BJ (cell line): ENCODE data around the gene TBRG1. TPM values are rescaled to one million over a fixed set of nuclear protein-coding genes. Genes with fewer than 3 reads are reported as not detected.

Experiments
- CTCF ChIA-PET: fragments of 350-600 bp; formaldehyde crosslinking; extraction: SDS; loops from one replicate; lab custom pipeline; 2021; ENCODE audit warnings: antibody characterized with exemption, inconsistent platforms; lab: Yijun Ruan, JAX
- POLR2A ChIA-PET: fragments of 300-600 bp; sonication (Branson Sonifier 250); formaldehyde crosslinking; extraction: SDS; loops from one replicate; lab custom pipeline; 2021; ENCODE audit warnings: antibody characterized with exemption; lab: Charles Lee
- DNase-seq: peaks from one replicate; pipeline ENCODE4 v3.0.0-alpha.2; 2011; ENCODE audit warnings: low read depth
- H3K27me3 ChIP-seq: 2 replicates; pipeline ENCODE4 v1.6.0; 2011; ENCODE audit warnings: low read length; ENCODE audit not compliant: control insufficient read depth, insufficient read depth
- H3K36me3 ChIP-seq: 2 replicates; pipeline ENCODE4 v1.5.1; 2011; ENCODE audit warnings: low read length; ENCODE audit not compliant: control insufficient read depth, insufficient read depth
- H3K4me3 ChIP-seq: 2 replicates; pipeline ENCODE4 v1.5.1; 2011; ENCODE audit warnings: low read depth, mild to moderate bottlenecking, control low read depth, low read length
- CTCF ChIP-seq: IDR thresholded peaks from 2 replicates; pipeline ENCODE4 v1.5.1; 2011; ENCODE audit warnings: low read depth, mild to moderate bottlenecking, control low read depth, inconsistent platforms, low read length, moderate library complexity; ENCODE audit not compliant: insufficient read depth
- polyA plus RNA-seq: library from polyadenylated mRNA; depleted of rRNA; stranded (reverse); fragments of >200 nt; gene quantifications from 2 replicates; pipeline ENCODE4 v1.2.3, GENCODE V29; 2011

TBRG1 gene
- polyA plus RNA-seq, 1 experiment, result 42.5 TPM

- Histone ChIP-seq H3K4me3 (no peak overlapping the region), H3K36me3 (no peaks in the 10 kb centered on the region), H3K27me3 (no peaks in the 10 kb centered on the region)
- no peak for TF ChIP-seq CTCF
- DNase-seq, result no peak
- POLR2A ChIA-PET, result no interaction called here
- CTCF ChIA-PET, result interaction anchor here (1.7 kb wide), 1 partner anchor 180 kb away, joined by 6 read pairs; no protein-coding TSS in a partner anchor
Measured at GRCh38 chr11:124582565-124582964, 40.1 kb upstream of the TBRG1 start.

- DNase-seq, result no peak
- ChIA-PET CTCF (interaction anchor here (0.9 to 2.3 kb wide), 5 partner anchors 46 to 512 kb away, joined by 3 to 8 read pairs (median 6); no protein-coding TSS in a partner anchor), POLR2A (no interaction called here)
- TF ChIP-seq CTCF, result no peak
- H3K36me3 ChIP-seq, result no peaks in the 10 kb centered on the region
- no peaks in the 10 kb centered on the region for H3K27me3 ChIP-seq
- no peak overlapping the region for H3K4me3 ChIP-seq
Measured at GRCh38 chr11:124583781-124584180, 38.9 kb upstream of the TBRG1 start.

- H3K36me3 ChIP-seq, result no peaks in the 10 kb centered on the region
- H3K27me3 ChIP-seq, result no peaks in the 10 kb centered on the region
- no peak for TF ChIP-seq CTCF
- POLR2A ChIA-PET, result no interaction called here
- CTCF ChIA-PET, result interaction anchor here (1.1 to 2.3 kb wide), 8 partner anchors 8 to 515 kb away, joined by 3 to 15 read pairs (median 8); no protein-coding TSS in a partner anchor
- H3K4me3 ChIP-seq, result no peak overlapping the region
- DNase-seq, result no peak
Measured at GRCh38 chr11:124584681-124585372, 37.8 kb upstream of the TBRG1 start.

- H3K4me3 ChIP-seq, result no peak overlapping the region
- no peaks in the 10 kb centered on the region for H3K27me3 ChIP-seq
Measured at GRCh38 chr11:124586238-124586860, 36.3 kb upstream of the TBRG1 start.

More at GRCh38 chr11:124586238-124586860, 36.3 kb upstream of the TBRG1 start:
- peak; percentile 74 for TF ChIP-seq CTCF
- POLR2A ChIA-PET, result no interaction called here
- DNase-seq, result no peak
- H3K36me3 ChIP-seq, result no peaks in the 10 kb centered on the region
- CTCF ChIA-PET, result interaction anchor here (0.6 to 2.3 kb wide), 10 partner anchors 10 to 515 kb away, joined by 3 to 15 read pairs (median 4); no protein-coding TSS in a partner anchor
